SHP77 treated with DMSO at 0.1 percent for 48 hours (cell line): ENCODE measurements around the gene BABAM1.
"Not testable (repeated sequence)": the region's sequence is repeated elsewhere in the genome, so short reads cannot be mapped to it uniquely, and the experiment has no call there.

Source experiments
- DNase-seq: peaks from one replicate; lab custom pipeline; 2025; lab: John Stamatoyannopoulos, UW

The BABAM1 gene

GRCh38 chr19:17243830-17244617 is 23.2 kb upstream of the BABAM1 start:
- DNase-seq = no peak

GRCh38 chr19:17244618-17245534 is 22.4 kb upstream of the BABAM1 start:
- DNase-seq = no peak

GRCh38 chr19:17245535-17245984 is 21.7 kb upstream of the BABAM1 start, which contains the start of gene NR2F6:
NR2F6 (minus strand) TSS chr19:17245919; CDS start chr19:17245220, 699 bp downstream.
- DNase-seq = no peak

- peak; percentile 18 for DNase-seq
Observed at GRCh38 chr19:17246681-17247425, 20.4 kb upstream of the BABAM1 start.

GRCh38 chr19:17248011-17248776 is 19.0 kb upstream of the BABAM1 start:
- DNase-seq = no peak

GRCh38 chr19:17249887-17250548 is 17.2 kb upstream of the BABAM1 start:
- DNase-seq = no peak

- DNase-seq = no peak
Observed at GRCh38 chr19:17254636-17255035, 12.6 kb upstream of the BABAM1 start.

GRCh38 chr19:17255150-17255621 is 12.1 kb upstream of the BABAM1 start:
- no peak for DNase-seq

GRCh38 chr19:17256130-17256529 is 11.1 kb upstream of the BABAM1 start:
- DNase-seq = no peak

- no peak for DNase-seq
Observed at GRCh38 chr19:17259118-17259780, 8.0 kb upstream of the BABAM1 start.

GRCh38 chr19:17259934-17260333 is 7.3 kb upstream of the BABAM1 start:
- DNase-seq = no peak

- peak; percentile 62 for DNase-seq
Observed at GRCh38 chr19:17260842-17261325, 6.4 kb upstream of the BABAM1 start.

GRCh38 chr19:17262557-17262956 is 4.7 kb upstream of the BABAM1 start:
- DNase-seq = no peak

- no peak for DNase-seq
Observed at GRCh38 chr19:17263712-17264640, 3.3 kb upstream of the BABAM1 start.

GRCh38 chr19:17264641-17264979 is 2.6 kb upstream of the BABAM1 start, which contains the start of gene USHBP1:
USHBP1 (minus strand) TSS chr19:17264745; CDS start chr19:17264299, 446 bp downstream.
- no peak for DNase-seq

- no peak for DNase-seq
Observed at GRCh38 chr19:17266026-17266425, 1.2 kb upstream of the BABAM1 start.

GRCh38 chr19:17266589-17266974 is 661 bp upstream of the BABAM1 start:
- no peak for DNase-seq

GRCh38 chr19:17268754-17269153 is 1.5 kb downstream of the BABAM1 start:
- no peak for DNase-seq

GRCh38 chr19:17274892-17275291 is 7.6 kb downstream of the BABAM1 start:
- not testable (repeated sequence) for DNase-seq
